ENCODE data around the gene AHSP.
"Not testable (repeated sequence)": the region's sequence is repeated elsewhere in the genome, so short reads cannot be mapped to it uniquely, and the experiment has no call there.

Gene AHSP

DNA sequence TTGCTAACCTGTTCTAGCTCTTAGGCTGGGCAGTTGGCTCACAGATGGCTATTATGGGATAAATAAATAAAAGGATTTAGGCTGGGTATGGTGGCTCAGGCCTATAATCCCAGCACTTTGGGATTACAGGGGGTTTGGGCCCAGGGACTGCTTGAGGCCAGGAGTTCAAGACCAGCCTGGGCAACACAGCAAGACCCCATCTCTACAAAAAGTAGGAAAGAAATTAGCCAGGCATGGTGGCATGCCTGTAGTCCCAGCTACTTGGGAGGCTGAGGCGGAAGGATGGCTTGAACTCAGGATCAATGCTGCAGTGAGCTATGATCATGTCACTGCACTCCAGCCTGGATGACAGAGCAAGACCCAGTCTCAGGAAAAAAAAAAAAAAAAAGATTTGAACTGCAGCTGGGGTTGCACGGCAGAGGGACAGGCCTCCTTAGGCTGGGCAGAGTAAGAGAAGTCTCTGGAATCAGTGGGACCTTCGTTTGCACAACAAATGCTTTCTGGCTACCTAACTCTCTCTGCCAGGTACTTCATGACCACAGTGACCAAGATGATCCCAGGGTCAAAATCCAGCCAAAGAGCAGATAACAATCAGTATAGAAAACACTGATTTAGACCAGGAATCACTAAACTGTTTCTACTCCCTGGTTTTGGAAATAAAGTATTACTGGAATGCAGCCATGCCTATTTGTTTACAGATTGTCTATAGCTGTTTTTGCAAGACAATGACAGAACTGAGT lies 26.3 kb upstream of the AHSP start:
- DNase-seq: no peak

DNA sequence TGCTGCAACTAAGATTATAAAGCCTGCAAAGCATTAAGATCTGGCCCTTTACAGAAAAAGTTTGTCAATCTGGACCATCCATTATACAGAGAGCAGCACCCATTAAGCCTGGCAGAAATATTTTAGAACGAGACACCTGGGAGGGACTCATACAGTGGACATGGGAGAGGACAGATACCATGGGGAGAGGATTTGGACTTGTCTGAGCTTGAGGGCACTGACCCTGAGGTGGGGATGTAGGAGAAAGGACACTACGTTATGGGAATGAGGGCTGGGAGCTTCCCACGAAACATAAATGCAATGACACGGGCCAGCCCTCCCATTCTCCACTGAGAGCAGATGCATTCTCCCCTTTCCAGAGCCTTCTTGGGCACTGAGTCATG lies 25.7 kb upstream of the AHSP start:
- no peak for DNase-seq

GRCh38 chr16:31502981-31503380 lies 24.7 kb upstream of the AHSP start:
- DNase-seq: no peak

- not testable (repeated sequence) for DNase-seq
Observed at GRCh38 chr16:31503555-31503954, 24.1 kb upstream of the AHSP start.

- DNase-seq: no peak
Observed at GRCh38 chr16:31504159-31504558, 23.5 kb upstream of the AHSP start.

DNA sequence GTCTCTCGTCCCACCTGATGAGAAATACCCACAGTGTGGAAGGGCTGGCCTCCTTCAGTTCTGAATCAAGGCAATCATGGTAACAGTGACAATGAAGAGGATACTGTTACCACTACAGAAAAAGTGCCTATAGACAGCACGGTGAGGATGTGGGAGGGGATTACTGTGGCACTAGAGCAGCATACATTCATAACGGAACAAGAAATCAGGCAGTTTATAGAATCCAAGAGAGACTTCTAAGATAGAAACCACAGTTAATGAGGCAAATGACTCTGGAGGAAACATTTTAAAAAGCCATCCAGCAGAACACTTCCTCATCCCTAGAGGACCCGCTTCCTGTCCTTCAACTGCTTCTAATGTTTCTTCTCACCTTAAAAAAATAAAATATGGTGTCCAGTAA lies 22.2 kb upstream of the AHSP start:
- DNase-seq: no peak

DNA sequence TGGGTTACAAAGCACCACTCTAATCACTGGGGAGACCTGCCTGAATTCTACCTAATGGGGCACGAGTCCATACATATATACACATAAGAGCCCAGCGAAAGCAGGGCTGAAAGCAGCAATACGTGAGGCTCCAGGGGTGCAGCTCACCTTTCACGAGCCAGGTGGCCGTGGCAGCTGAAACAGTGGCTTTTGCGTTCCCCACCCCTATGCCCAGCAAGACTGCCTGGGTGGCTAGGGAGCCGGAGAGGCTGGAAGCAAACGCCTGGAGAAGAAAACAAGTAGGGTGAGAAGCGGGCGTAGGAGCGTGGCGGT lies 20.1 kb upstream of the AHSP start:
- no peak for DNase-seq

- DNase-seq: peak; percentile 95
Observed at GRCh38 chr16:31507929-31508705, 19.6 kb upstream of the AHSP start, which contains the start of gene RUSF1. TSS of gene RUSF1 (minus strand) at chr16:31508391. CDS start at chr16:31508373, 18 bp downstream.

GRCh38 chr16:31508706-31509195 lies 18.9 kb upstream of the AHSP start:
- DNase-seq: no peak

- no peak for DNase-seq
Observed at GRCh38 chr16:31513126-31513525, 14.6 kb upstream of the AHSP start.

DNA sequence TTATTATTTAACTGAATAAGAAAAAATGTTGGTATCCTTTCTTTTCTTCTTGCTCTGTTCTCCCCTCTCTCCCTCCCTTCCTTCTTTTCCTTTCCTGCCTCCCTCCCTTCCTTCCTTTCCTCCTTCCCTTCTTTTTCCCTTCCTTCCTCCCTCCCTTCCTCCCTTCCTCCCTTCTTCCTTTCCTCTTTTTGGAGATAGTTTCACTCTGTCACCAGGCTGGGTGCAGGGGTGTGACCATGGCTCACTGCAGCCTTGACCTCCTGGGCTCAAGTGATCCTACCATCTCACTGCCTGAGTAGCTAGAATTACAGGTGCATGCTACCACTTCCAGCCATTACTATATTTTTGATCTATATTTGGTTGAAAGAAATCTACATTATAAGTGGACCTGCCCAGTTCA lies 13.8 kb upstream of the AHSP start:
- DNase-seq: no peak

DNA sequence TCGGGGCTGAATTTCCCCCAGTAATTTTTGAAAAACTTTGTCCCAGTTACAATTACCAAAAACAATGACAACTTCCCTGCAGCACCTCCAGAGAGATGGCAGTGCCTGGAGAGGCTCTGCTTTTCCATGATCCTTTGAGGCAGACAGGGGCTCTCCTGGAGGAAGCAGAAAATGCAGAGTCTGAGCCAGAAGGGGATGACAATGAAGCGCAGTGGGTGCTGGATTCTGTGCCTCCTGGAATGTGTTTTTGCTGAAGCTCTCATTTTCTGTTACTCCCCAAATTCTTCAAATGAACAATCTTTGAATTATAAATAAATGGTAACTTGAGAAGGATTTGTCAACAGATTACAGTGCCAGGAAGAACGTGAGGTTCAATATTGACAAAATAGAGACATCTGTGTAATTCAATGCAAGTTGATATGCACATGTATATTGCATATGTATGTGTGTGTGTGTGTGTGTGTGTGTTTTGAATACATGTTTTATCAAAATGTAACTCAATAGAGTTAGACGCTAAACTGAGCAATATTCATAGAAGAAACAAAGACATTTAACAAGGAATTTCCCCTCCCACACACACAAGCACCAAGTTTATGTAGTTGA lies 9.8 kb upstream of the AHSP start:
- DNase-seq: no peak

- DNase-seq: no peak
Observed at GRCh38 chr16:31519759-31520431, 7.8 kb upstream of the AHSP start.

GRCh38 chr16:31521368-31521767 lies 6.3 kb upstream of the AHSP start:
- no peak for DNase-seq

GRCh38 chr16:31522071-31522470 lies 5.6 kb upstream of the AHSP start:
- no peak for DNase-seq

DNA sequence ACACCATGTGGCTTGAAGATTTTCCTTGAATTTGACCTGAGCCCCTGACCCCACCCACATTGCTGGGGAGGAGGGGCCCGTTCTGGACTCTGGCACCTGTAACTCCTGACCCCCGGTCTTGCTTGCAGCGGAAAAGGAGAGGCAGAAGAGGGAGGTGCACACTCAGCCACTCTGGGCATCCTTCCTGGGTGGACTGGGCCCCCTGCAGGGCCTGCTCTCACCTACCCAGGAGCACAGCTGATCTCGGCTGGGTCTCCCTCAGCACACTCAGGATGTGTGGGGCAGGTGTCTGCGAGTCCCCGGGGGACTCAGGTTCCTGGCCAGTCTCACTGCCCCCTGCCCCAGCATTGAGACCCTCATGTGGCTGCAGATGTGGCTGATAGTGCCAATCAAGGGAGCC lies 3.9 kb upstream of the AHSP start:
- DNase-seq: not testable (repeated sequence)

GRCh38 chr16:31525113-31525512 lies 2.6 kb upstream of the AHSP start:
- no peak for DNase-seq

DNA sequence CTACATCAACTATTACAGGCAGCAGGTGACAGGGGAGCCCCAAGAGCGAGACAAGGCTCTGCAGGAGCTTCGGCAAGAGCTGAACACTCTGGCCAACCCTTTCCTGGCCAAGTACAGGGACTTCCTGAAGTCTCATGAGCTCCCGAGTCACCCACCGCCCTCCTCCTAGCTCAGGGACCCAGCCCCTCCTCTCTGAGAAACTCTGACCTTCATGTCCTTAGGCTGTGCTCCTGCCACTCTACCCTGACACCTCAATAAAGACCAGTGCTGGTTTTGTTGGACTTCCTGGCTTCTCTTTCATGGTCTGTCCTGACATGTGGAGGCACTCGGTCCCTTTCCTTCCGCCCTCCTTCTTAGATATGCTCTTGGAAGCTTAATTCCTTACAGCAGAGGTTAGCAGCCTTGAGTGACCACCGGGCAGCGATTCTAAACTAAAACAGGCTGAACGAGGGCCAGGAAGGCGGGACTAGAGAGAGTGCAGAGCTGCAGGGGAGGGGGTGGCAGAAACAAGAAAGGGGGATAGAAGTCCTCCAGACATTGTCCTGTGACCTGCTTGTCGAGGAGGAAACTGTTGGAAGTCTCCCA lies 915 bp downstream of the AHSP start:
- no peak for DNase-seq

GRCh38 chr16:31529108-31529936 lies 1.6 kb downstream of the AHSP start:
- peak; percentile 84 for DNase-seq

- no peak for DNase-seq
Observed at GRCh38 chr16:31529937-31530312, 2.2 kb downstream of the AHSP start.

DNA sequence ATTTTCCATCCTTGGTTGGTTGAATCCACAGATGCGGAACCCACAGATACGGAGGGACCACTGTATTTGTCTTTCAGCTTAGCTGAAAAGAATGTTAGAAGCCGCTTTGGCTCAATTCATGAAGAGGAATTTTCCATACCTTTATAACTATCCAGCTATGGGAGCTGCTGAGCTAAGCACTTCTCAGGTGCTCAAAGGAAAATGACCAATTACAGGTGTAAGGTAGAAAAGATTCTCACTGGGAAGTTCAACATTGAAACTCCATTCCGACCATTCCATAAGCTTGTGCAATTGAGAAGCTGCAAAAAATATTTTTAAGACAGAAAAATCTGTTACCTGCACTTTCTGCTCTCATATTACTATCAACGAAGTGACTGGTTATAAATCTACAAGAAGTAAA lies 2.7 kb downstream of the AHSP start:
- DNase-seq: no peak

- no peak for DNase-seq
Observed at GRCh38 chr16:31531096-31531495, 3.4 kb downstream of the AHSP start.
